ENCODE data around the gene PLAAT1. TPM values are rescaled to one million over a fixed set of nuclear protein-coding genes. Genes with fewer than 3 reads are reported as not detected.

PLAAT1 gene
- total RNA-seq, 2 experiments from 2014 or later: not detected

- CTCF ChIA-PET: no interaction called here
- POLR2A ChIA-PET: no interaction called here
Measured at GRCh38 chr3:193250492-193250891, 9.5 kb downstream of the PLAAT1 start.

GRCh38 chr3:193253986-193254660 is 13.1 kb downstream of the PLAAT1 start:
- CTCF ChIA-PET: no interaction called here
- POLR2A ChIA-PET: no interaction called here

DNA sequence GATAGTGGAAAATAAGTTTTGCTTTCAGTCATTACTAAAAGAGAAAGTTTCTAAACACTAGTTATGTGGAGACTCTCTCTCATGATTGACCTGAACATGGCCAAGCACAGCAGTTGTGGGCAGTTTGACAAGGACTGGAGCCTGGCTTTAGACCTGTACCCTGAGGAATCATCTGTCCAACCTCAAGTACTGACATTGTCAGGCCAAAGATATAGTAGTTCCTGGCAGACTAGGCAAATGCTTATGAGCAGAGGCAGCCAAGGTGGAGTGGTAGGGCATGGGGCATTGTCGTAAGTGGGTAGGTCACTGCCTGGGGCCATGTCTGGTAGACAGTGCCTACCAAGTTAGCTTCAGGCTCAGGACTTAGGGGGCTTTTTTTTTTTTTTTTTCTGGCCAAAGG is 20.9 kb downstream of the PLAAT1 start:
- ChIA-PET CTCF (no interaction called here), POLR2A (no interaction called here)

DNA sequence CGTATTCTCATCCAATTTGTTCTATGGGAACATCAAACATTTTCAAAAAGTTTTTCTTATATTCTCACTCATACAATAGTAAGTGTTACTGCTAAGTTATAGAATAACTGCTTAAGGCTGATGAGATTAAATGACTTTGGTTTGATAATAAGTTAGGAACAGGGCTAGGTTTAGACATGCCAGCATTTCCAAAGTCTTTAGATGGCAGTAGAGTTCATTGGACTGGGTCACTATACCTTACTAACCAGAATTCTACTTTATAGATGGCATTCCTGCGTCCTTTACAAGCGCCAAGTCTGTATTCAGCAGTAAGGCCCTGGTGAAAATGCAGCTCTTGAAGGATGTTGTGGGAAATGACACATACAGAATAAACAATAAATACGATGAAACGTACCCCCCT is 21.7 kb downstream of the PLAAT1 start:
- ChIA-PET POLR2A (no interaction called here), CTCF (no interaction called here)

GRCh38 chr3:193269343-193270028 is 28.5 kb downstream of the PLAAT1 start:
- POLR2A ChIA-PET: no interaction called here
- CTCF ChIA-PET: interaction anchor here (0.6 kb wide), 1 partner anchor 9 kb away, joined by 3 read pairs; no protein-coding TSS in a partner anchor

DNA sequence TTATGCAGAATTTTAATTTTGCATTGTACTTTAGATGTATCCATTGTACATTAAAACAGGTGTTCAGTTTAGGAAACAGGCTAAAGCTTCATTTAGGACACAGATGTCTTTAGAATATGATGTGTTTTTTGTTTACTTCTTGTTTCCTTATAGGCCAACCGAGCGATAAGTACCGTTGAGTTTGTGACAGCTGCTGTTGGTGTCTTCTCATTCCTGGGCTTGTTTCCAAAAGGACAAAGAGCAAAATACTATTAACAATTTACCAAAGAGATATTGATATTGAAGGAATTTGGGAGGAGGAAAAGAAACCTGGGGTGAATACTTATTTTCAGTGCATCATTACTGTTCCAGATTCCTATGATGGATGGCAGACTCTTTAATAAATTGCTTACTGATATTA is 29.4 kb downstream of the PLAAT1 start:
- ChIA-PET POLR2A (no interaction called here), CTCF (no interaction called here)

- CTCF ChIA-PET: no interaction called here
- POLR2A ChIA-PET: no interaction called here
Measured at GRCh38 chr3:193271101-193271840, 30.2 kb downstream of the PLAAT1 start.

- ChIA-PET CTCF (no interaction called here), POLR2A (no interaction called here)
Measured at GRCh38 chr3:193292386-193292785, 51.4 kb downstream of the PLAAT1 start.

GRCh38 chr3:193295985-193296384 is 55.0 kb downstream of the PLAAT1 start:
- POLR2A ChIA-PET: no interaction called here
- CTCF ChIA-PET: no interaction called here

DNA sequence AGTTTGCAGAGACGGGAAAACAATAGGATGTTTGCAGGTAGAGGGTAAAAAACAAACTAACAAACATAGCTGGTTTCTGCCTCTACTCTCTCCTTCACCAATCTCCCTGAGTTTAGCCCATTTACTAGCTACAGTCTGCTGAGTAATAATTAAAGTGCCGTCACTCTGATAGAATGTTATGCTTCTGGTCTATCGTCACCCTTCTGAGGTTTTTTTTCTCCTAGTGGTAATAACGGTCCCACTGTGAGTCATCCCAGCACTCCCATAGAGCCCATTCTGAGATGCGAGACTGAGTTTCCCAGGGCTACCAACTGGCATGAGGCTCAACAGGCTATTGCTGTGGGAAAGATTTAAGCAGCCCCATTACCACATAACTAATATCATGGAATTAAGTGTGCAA is 56.4 kb downstream of the PLAAT1 start:
- POLR2A ChIA-PET: no interaction called here

DNA sequence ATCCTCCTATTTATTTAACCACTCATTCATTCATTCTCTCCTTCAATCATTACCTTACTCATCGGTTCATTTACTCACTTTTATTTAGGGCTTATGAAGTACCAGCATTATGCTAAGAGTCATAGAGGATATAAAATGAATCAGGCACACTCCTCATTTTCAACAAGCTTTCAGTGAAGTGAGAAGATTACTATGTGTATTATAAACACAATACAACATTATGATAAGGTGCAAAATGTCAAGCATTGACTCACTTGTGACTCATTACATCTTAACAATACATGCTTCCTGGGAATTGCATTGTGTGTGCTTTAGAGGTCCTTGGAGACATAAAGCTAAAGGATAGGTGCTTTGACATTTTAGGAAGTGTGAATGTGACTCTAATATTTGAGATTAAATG is 60.4 kb downstream of the PLAAT1 start:
- CTCF ChIA-PET: no interaction called here
- POLR2A ChIA-PET: interaction anchor here (0.7 kb wide), 1 partner anchor 160 kb away, joined by 3 read pairs; no protein-coding TSS in a partner anchor

More for the DNA sequence above, 56.4 kb downstream of the PLAAT1 start:
- CTCF ChIA-PET: no interaction called here

- POLR2A ChIA-PET: no interaction called here
- CTCF ChIA-PET: no interaction called here
Measured at GRCh38 chr3:193305356-193305755, 64.3 kb downstream of the PLAAT1 start.

DNA sequence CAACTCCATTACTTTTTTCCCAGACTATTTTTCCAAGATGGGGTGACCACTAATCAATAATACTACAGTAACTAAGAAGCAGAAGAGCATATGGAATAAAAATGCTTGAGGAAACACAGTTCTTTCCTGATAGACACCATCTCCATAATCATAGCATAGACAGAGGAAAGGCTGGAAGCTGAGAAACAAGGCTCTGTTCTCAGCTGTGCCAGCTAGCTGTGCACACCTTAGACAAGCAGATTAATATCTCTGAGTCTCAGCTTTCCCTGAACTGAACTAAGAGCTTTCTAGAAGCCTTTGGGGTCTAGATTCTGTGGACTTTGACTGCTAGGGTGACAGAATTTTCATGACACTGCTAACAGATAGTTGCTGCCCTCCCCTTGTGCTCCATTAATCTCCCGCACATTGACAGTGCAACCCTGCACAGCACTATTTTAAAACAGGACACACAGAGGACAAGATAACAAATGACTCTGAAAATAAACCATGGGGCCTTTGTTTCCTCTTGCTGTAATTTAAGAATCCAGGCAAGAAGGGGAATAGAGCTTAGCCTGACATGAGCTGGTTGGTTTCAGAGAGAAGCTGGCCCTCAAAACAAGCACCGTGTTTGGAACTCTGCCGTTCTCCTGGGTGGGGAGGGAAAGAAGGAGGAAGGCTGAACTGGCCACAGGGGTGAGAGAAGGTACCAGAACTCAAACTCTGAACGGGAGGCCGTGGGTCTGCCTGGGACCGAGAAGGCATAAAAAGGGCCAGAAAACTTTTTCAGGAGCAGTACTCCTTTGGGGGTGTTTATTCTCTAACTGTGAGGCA is 70.1 kb downstream of the PLAAT1 start:
- POLR2A ChIA-PET: no interaction called here
- CTCF ChIA-PET: no interaction called here

DNA sequence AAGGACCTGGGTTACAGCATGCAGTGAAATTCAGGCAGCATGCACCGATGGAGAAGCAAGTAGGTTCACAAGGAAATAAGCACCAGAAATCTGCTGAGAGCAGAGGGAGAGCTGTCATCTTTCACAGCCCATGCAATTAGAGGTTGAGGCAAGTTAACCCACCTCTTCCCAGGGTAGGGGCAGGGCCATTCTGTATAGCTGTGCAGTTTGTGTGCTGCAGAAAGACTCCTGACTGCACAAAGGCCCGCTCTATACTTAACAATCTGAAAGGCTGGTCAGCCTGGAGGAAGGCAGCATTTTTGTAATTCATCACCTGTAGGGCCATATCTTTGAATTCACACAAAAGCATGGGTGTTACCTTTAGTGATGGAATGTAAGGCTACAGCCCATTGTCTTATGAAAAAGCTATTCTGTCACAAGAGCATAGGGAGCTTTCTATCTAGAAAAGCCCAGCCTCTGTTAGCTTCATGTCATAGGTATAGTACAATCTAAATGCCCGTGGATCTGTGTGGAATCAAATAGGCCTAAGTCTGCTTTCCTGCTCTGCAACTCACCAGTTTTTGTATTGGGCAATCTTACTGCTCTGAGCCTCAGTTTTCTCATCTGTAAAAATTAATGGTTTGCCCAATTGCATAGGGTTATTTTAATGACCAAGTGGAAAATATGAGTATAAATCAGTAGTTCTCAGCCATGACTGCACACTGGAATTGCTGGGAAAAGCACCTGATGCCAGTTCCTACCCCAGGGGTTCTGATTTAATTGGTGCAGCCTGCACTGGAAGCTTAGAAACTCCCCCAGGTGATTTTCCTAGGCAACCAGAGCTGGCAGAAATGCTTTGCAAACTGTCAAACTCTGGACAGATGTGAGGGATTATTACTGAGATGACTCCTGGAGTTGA is 72.3 kb downstream of the PLAAT1 start:
- CTCF ChIA-PET: no interaction called here
- POLR2A ChIA-PET: no interaction called here

DNA sequence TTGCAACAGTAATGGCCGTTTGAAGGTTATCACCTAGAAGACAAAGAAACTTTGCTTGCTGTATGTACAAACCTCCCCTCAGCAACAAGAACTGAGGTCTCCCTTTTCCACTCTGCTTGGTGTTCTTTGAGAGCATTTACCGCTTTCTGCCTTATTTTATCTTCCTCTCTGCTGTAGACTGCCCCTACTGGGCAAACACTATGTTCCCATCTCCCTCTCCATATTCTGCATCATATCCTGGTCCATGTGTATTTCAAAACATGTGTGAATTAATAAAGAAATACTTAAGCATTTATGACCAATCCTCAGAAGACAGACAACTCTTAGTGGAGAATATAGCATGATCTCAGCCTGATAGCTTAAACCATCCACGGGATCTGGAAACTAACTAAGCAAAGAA is 73.1 kb downstream of the PLAAT1 start:
- ChIA-PET CTCF (no interaction called here), POLR2A (no interaction called here)

GRCh38 chr3:193317682-193318300 is 76.8 kb downstream of the PLAAT1 start:
- POLR2A ChIA-PET: no interaction called here
- CTCF ChIA-PET: no interaction called here

Data from activated CD8-positive, alpha-beta memory T cell treated with anti-CD3 and anti-CD28 coated beads for 36 hours (primary cell).